GM10266 (cell line): ENCODE measurements around the gene CRYL1.

ENCODE experiments used
- DNase-seq: peaks from one replicate; pipeline ENCODE4 v3.0.0; 2012; ENCODE audit errors: extremely low spot score
- TF ChIP-seq, protein P1 (sequence below): IDR thresholded peaks from 2 replicates; pipeline ENCODE4 v1.5.1; 2012; ENCODE audit warnings: mild to moderate bottlenecking, low read depth; ENCODE audit not compliant: control insufficient read depth, insufficient read depth; ENCODE audit errors: missing control alignments

Gene CRYL1

GRCh38 chr13:20466371-20466770 is 59.3 kb downstream of the CRYL1 start:
- DNase-seq: no peak
- TF ChIP-seq, protein P1, sequence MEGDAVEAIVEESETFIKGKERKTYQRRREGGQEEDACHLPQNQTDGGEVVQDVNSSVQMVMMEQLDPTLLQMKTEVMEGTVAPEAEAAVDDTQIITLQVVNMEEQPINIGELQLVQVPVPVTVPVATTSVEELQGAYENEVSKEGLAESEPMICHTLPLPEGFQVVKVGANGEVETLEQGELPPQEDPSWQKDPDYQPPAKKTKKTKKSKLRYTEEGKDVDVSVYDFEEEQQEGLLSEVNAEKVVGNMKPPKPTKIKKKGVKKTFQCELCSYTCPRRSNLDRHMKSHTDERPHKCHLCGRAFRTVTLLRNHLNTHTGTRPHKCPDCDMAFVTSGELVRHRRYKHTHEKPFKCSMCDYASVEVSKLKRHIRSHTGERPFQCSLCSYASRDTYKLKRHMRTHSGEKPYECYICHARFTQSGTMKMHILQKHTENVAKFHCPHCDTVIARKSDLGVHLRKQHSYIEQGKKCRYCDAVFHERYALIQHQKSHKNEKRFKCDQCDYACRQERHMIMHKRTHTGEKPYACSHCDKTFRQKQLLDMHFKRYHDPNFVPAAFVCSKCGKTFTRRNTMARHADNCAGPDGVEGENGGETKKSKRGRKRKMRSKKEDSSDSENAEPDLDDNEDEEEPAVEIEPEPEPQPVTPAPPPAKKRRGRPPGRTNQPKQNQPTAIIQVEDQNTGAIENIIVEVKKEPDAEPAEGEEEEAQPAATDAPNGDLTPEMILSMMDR: no peak

DNA sequence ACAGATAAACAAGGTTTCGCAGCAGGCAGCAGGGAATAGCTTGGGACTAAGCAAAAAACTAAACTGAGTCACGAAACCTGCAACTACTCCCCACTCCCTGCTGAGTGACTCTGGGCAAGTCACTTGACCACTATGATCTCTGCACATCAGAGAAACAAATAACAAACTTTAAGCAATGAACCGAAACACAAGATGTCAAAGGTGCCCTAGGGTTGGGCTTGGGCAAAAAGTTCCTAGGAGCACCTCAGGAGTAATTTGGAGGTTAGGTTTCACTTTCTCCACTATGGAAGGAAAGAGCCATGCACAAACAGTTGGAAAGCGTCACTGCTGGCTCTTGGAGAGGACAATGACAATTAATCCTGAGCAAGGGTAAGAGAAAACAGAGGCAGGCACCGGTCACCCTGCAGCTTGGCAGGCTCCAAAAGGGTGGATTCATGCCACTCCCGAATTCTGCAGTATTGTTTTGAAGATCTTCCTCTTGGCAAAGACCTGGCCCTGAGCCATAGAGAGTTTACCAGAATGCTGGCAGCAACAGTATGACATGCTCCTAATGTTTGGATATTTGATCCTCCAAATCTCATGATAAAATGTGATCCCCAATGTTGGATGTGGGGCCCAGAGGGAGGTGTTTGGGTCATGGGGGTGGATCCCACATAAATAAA is 60.3 kb downstream of the CRYL1 start:
- no peak for DNase-seq
- TF ChIP-seq, protein P1: no peak

GRCh38 chr13:20462921-20463320 is 62.7 kb downstream of the CRYL1 start:
- TF ChIP-seq, protein P1: no peak
- DNase-seq: no peak

GRCh38 chr13:20462533-20462915 is 63.1 kb downstream of the CRYL1 start:
- TF ChIP-seq, protein P1: no peak
- DNase-seq: no peak

GRCh38 chr13:20461860-20462532 is 63.7 kb downstream of the CRYL1 start:
- TF ChIP-seq, protein P1: no peak
- no peak for DNase-seq

- no peak for DNase-seq
- TF ChIP-seq, protein P1: no peak
Observed at GRCh38 chr13:20461481-20461859, 64.2 kb downstream of the CRYL1 start.

DNA sequence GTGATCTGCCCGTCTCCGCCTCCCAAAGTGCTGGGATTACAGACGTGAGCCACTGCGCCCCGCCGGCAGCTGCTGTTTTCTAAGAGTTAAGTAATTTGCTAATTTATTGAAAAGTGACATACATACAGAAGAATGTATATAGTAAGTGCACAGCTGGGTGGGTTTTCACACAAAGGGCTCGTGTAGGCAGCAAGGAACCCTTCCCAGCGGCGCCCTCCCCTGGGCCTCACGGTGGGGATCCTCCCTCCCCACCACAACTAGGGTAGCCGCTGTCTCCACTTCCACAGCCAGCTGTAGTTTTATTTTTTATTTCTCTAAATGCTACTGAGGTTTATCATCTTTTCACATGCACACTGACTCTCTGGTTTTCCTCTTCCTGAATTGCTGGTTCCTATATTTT is 64.9 kb downstream of the CRYL1 start:
- TF ChIP-seq, protein P1: no peak
- DNase-seq: no peak
